K562 (cell line): Measurements from ENCODE around the gene DYNLT2. TPM values are rescaled to one million over a fixed set of nuclear protein-coding genes. Genes with fewer than 3 reads are reported as not detected.

Experiments used
- ATAC-seq: fragments of 200-7000 bp; cut with Tn5 transposase; 3 replicates; pipeline ENCODE4 v1.9.1; 2020; ENCODE audit warnings: moderate library complexity
- BruUV-seq: library from RNA; stranded (reverse); fragments of 400-500 nt; replicated peaks from 2 replicates; lab custom pipeline; 2021; lab: Mats Ljungman, UMichigan
- CTCF ChIA-PET: fragments of 300-600 bp; formaldehyde crosslinking; extraction: SDS; loops from one replicate; lab custom pipeline; 2021; ENCODE audit warnings: low intra/inter-chr PET ratio; lab: Yijun Ruan, JAX
- POLR2A ChIA-PET: fragments of 300-600, 350-650 bp; sonication (Branson Sonifier 250); formaldehyde crosslinking; extraction: SDS; loops from one replicate; lab custom pipeline; 2021; ENCODE audit warnings: antibody characterized with exemption, inconsistent platforms; lab: Yijun Ruan, JAX
- DNase-seq, 4 experiments: peaks; one replicate each; pipeline versions ENCODE4 v3.0.0 to v3.0.0-alpha.2; 2011 to 2018; ENCODE audit warnings: low spot score in 3 of 4, mixed read lengths in 3 of 4; ENCODE audit errors: extremely low read depth in 1 of 4
- FAIRE-seq: peaks from 2 replicates; lab custom pipeline; 2011; peaks lifted over from hg19 to GRCh38; lab: Jason Lieb, UNC
- H2AFZ ChIP-seq: 2 replicates; pipeline ENCODE4 v1.6.0; 2011; ENCODE audit warnings: low read depth, low read length, control low read depth, inconsistent platforms
- H3K27ac ChIP-seq: fragments of 200-600 bp; 3 replicates; pipeline ENCODE4 v1.8.0; 2011; ENCODE audit warnings: low read depth, mild to moderate bottlenecking, control low read depth, inconsistent platforms, low read length, moderate library complexity, mixed read lengths; ENCODE audit errors: extremely low read depth
- H3K27me3 ChIP-seq, 2 experiments: fragments of 300-600 bp in 1 of 2; 2 replicates in 1 of 2; 3 replicates in 1 of 2; pipeline versions ENCODE4 v1.6.0 to v1.8.0; 2011; ENCODE audit warnings: inconsistent platforms in 2 of 2, low read length in 2 of 2, mild to moderate bottlenecking in 1 of 2, mixed read lengths in 1 of 2, moderate library complexity in 1 of 2; ENCODE audit not compliant: control insufficient read depth in 2 of 2, insufficient read depth in 2 of 2
- H3K36me3 ChIP-seq: fragments of 300-600 bp; 3 replicates; pipeline ENCODE4 v1.8.0; 2011; ENCODE audit warnings: mild to moderate bottlenecking, low read length, inconsistent platforms; ENCODE audit not compliant: control insufficient read depth, insufficient read depth
- H3K4me1 ChIP-seq, 2 experiments: fragments of 200-600 bp in 1 of 2; replicated peaks in 1 of 2; 2 replicates in 1 of 2; 3 replicates in 1 of 2; pipeline versions ENCODE4 v1.5.1 to v1.8.0; 2011; ENCODE audit warnings: inconsistent platforms in 2 of 2, low read length in 2 of 2, mild to moderate bottlenecking in 1 of 2, mixed read lengths in 1 of 2, moderate library complexity in 1 of 2; ENCODE audit not compliant: control insufficient read depth in 2 of 2, insufficient read depth in 2 of 2
- H3K4me2 ChIP-seq: 2 replicates; pipeline ENCODE4 v1.6.1; 2011; ENCODE audit warnings: low read length, control low read depth, inconsistent platforms, mixed read lengths; ENCODE audit not compliant: insufficient read depth
- H3K4me3 ChIP-seq: fragments of 200-600 bp; sonication (generic), shearing (Covaris generic); 2 replicates; pipeline ENCODE4 v1.5.1; 2016; ENCODE audit warnings: control low read depth, inconsistent platforms
- H3K79me2 ChIP-seq: fragments of 200-600 bp; 3 replicates; pipeline ENCODE4 v1.8.0; 2011; ENCODE audit warnings: low read length, inconsistent platforms; ENCODE audit not compliant: control insufficient read depth, insufficient read depth
- H3K9ac ChIP-seq, 2 experiments: 2 replicates each; pipeline versions ENCODE4 v1.6.0 to v1.6.1; 2011; ENCODE audit warnings: low read depth in 2 of 2, low read length in 2 of 2, control low read depth in 1 of 2, inconsistent platforms in 1 of 2, mild to moderate bottlenecking in 1 of 2, mixed read lengths in 1 of 2; ENCODE audit not compliant: insufficient read depth in 1 of 2
- H3K9me1 ChIP-seq: one replicate; pipeline ENCODE4 v1.6.0; 2011; ENCODE audit warnings: inconsistent platforms, mild to moderate bottlenecking, low read length, moderate library complexity; ENCODE audit not compliant: control insufficient read depth, insufficient read depth
- H3K9me3 ChIP-seq: replicated peaks from 2 replicates; pipeline ENCODE4 v1.5.1; 2011; ENCODE audit warnings: low read depth, low read length, inconsistent platforms; ENCODE audit not compliant: control insufficient read depth, insufficient read depth
- H4K20me1 ChIP-seq: replicated peaks from 2 replicates; pipeline ENCODE4 v1.6.1; 2011; ENCODE audit warnings: low read length, inconsistent platforms, mixed read lengths; ENCODE audit not compliant: control insufficient read depth, insufficient read depth
- IFI16 ChIP-seq: fragments of 250-450 bp; sonication (Bioruptor Pico); IDR thresholded peaks from 2 replicates; pipeline ENCODE4 v2.1.2; 2022; ENCODE audit warnings: mild to moderate bottlenecking, inconsistent platforms
- LEF1 ChIP-seq: fragments of 450-650 bp; IDR thresholded peaks from 2 replicates; pipeline ENCODE4 v1.6.1; 2016; ENCODE audit warnings: mild to moderate bottlenecking
- NR4A1 ChIP-seq, 2 experiments: fragments of 250-450 bp in 1 of 2; fragments of 450-650 bp in 1 of 2; sonication (Bioruptor Pico) in 1 of 2; IDR thresholded peaks; 2 replicates each; pipeline versions ENCODE4 v1.4.0 to v1.6.1; 2016 to 2020; ENCODE audit warnings: mild to moderate bottlenecking in 2 of 2, missing compliant biosample characterization in 1 of 2, missing genetic modification characterization in 1 of 2, moderate library complexity in 1 of 2
- RBM14 ChIP-seq: fragments of 200-400 bp; formaldehyde crosslinking; IDR thresholded peaks from 2 replicates; pipeline ENCODE4 v1.6.1; 2018; ENCODE audit warnings: low read depth, mild to moderate bottlenecking, low read length, moderate library complexity, borderline replicate concordance; ENCODE audit not compliant: insufficient read depth
- SOX6 ChIP-seq: fragments of 450-650 bp; IDR thresholded peaks from 2 replicates; pipeline ENCODE4 v1.6.1; 2014; ENCODE audit warnings: mild to moderate bottlenecking
- WHSC1 ChIP-seq: IDR thresholded peaks from one replicate; pipeline ENCODE4 v1.6.1; 2012; ENCODE audit warnings: low read length, control low read depth, inconsistent platforms
- WGBS: fragments of 100-300 bp; shearing (Covaris generic); methylation state at CpG from one replicate; pipeline ENCODE4 v1.1.6; 2016; ENCODE audit warnings: low coverage, mixed read lengths; ENCODE audit not compliant: insufficient coverage; ENCODE audit errors: missing lambda C conversion rate; 5-methylcytosine and 5-hydroxymethylcytosine counted together
- in situ Hi-C: fragments of 300-500 bp; cut with MboI; formaldehyde crosslinking; loops from 4 replicates; pipeline ENCODE4 v1.15.0; 2018; ENCODE audit warnings: inconsistent platforms, mixed read lengths
- intact Hi-C: fragments of 100-400 bp; cut with micrococcal nuclease; formaldehyde crosslinking; loops from 2 replicates; pipeline ENCODE4 v1.14.2; 2022
- polyA plus RNA-seq, 8 experiments: library from polyadenylated mRNA; depleted of rRNA in 4 of 8; stranded (reverse) in 5 of 8; unstranded in 3 of 8; fragments of >200 nt; fragmentation: Nextera tagmentation in 2 of 8; fragmentation: Illumina TruSeq in 1 of 8; extraction: Ambion mirVana in 2 of 8; extraction: Trizol in 1 of 8; gene quantifications; 2 replicates each; pipeline versions ENCODE4 v1.2.1 to v1.2.3, GENCODE V29; 2011 to 2014; ENCODE audit warnings: inconsistent platforms in 1 of 8, missing spikeins in 1 of 8
- total RNA-seq, 7 experiments: library from RNA; depleted of rRNA in 6 of 7; stranded (reverse); fragments of >200 nt in 6 of 7; fragmentation: Illumina TruSeq in 2 of 7; extraction: Trizol in 2 of 7; gene quantifications; 2 replicates each; pipeline versions ENCODE4 v1.2.1 to v1.2.3, GENCODE V29; 2011 to 2021; ENCODE audit warnings: low replicate concordance in 1 of 7
- TF ChIP-seq, protein P1 (sequence below): sonication (generic); formaldehyde crosslinking; IDR thresholded peaks from 2 replicates; pipeline ENCODE4 v1.8.1; 2023; ENCODE audit warnings: mild to moderate bottlenecking, missing genetic modification reagents
- TF ChIP-seq, protein P2 (sequence below), 2 experiments: IDR thresholded peaks; 2 replicates each; pipeline ENCODE4 v1.6.1; 2011; ENCODE audit warnings: borderline replicate concordance in 1 of 2, control low read depth in 1 of 2, low read depth in 1 of 2, low read length in 1 of 2, mild to moderate bottlenecking in 1 of 2, mixed read lengths in 1 of 2, moderate library complexity in 1 of 2; ENCODE audit not compliant: insufficient read depth in 1 of 2, insufficient read length in 1 of 2, poor library complexity in 1 of 2, severe bottlenecking in 1 of 2; ENCODE audit errors: extremely low read depth in 1 of 2
- TF ChIP-seq, protein P3 (sequence below): IDR thresholded peaks from 3 replicates; pipeline ENCODE4 v1.6.1; 2011; ENCODE audit warnings: borderline replicate concordance, mild to moderate bottlenecking; ENCODE audit not compliant: insufficient read length, insufficient read depth

DYNLT2 gene
- total and polyA plus RNA-seq, 9 of the 15 experiments (the other 6 are each of a cell fraction or from before 2014, with no cell fraction given): 2.0 to 12.8 (median 6.3) TPM

DNA sequence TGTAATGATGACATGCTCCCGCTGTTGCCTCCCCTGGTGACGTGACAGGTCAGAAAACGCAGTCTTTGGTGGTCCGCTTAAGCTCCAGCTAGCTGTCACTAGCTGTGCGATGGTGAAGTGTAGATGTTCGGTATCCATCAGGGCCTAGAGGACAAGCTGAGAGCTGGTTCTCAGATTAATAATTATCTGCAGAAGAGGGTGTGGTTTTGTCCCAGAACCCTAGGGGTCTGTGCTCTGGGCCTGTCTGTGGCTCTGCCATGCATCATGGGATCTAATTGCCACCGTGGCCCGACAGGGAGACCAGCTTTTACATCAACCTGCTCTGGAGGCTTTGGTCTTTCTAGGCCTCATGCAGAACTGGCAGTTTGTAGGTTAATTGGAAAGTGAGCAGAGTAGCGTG is 34.2 kb upstream of the DYNLT2 start:
- POLR2A ChIA-PET: interaction anchor here (0.7 to 2.9 kb wide), 4 partner anchors 8 to 34 kb away, joined by 3 to 8 read pairs (median 4); partner anchors contain the start of genes DYNLT2 and ERMARD

More for the DNA sequence above, 34.2 kb upstream of the DYNLT2 start:
- intact Hi-C loops (no loop called here), in situ Hi-C loops (no loop called here)
- WGBS: 13% methylated on average over 9 of the region's 9 CpGs
- Histone ChIP-seq H4K20me1 (0 out of 2 replicates have a peak, but pooled peaks cover 11% of the 10 kb centered on the region), H3K9me3 (no peaks in the 10 kb centered on the region), H3K36me3 (no peaks in the 10 kb centered on the region), H3K27ac (no peak overlapping the region), H2AFZ (no peak overlapping the region), H3K79me2 (no peaks in the 10 kb centered on the region), H3K4me1 (peaks cover 9 to 16% of the 10 kb centered on the region in 2 experiments; a peak in 3 of 5 replicates), H3K9me1 (peaks cover 2% of the 10 kb centered on the region), H3K4me3 (no peak overlapping the region), H3K4me2 (no peak overlapping the region), H3K27me3 (peaks cover 23 to 48% of the 10 kb centered on the region in 2 experiments; a peak in 4 of 5 replicates), H3K9ac (no peak overlapping the region)
- no peak for DNase-seq
- CTCF ChIA-PET: no interaction called here
- TF ChIP-seq, protein P1, sequence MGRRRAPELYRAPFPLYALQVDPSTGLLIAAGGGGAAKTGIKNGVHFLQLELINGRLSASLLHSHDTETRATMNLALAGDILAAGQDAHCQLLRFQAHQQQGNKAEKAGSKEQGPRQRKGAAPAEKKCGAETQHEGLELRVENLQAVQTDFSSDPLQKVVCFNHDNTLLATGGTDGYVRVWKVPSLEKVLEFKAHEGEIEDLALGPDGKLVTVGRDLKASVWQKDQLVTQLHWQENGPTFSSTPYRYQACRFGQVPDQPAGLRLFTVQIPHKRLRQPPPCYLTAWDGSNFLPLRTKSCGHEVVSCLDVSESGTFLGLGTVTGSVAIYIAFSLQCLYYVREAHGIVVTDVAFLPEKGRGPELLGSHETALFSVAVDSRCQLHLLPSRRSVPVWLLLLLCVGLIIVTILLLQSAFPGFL (CRISPR knock-in tag): no peak
- TF ChIP-seq SOX6: no peak
- no peak for TF ChIP-seq WHSC1
- no peak for TF ChIP-seq RBM14
- TF ChIP-seq LEF1: no peak
- no peak for TF ChIP-seq IFI16
- TF ChIP-seq, protein P2, sequence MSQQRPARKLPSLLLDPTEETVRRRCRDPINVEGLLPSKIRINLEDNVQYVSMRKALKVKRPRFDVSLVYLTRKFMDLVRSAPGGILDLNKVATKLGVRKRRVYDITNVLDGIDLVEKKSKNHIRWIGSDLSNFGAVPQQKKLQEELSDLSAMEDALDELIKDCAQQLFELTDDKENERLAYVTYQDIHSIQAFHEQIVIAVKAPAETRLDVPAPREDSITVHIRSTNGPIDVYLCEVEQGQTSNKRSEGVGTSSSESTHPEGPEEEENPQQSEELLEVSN (IDR thresholded peaks at IDR 0.05; ENCODE audit: borderline replicate concordance in 1 of 2, extremely low read depth in 1 of 2, insufficient read depth in 1 of 2, insufficient read length in 1 of 2, low read depth in 1 of 2, low read length in 1 of 2, poor library complexity in 1 of 2, severe bottlenecking in 1 of 2): no peak
- TF ChIP-seq, protein P3, sequence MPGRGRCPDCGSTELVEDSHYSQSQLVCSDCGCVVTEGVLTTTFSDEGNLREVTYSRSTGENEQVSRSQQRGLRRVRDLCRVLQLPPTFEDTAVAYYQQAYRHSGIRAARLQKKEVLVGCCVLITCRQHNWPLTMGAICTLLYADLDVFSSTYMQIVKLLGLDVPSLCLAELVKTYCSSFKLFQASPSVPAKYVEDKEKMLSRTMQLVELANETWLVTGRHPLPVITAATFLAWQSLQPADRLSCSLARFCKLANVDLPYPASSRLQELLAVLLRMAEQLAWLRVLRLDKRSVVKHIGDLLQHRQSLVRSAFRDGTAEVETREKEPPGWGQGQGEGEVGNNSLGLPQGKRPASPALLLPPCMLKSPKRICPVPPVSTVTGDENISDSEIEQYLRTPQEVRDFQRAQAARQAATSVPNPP: no peak
- no peak for TF ChIP-seq NR4A1 (CRISPR knock-in tag; IDR thresholded peaks at IDR 0.05)
- no peak for TF ChIP-seq NR4A1 (tag; IDR thresholded peaks at IDR 0.05)
- FAIRE-seq: no peak
- no TSS peak for BruUV-seq
- ATAC-seq: no peak
